ENCODE measurements around the gene CDON. TPM values are rescaled to one million over a fixed set of nuclear protein-coding genes. Genes with fewer than 3 reads are reported as not detected.

The CDON gene
- total RNA-seq, 1 donor from 2014 or later: 4.4 TPM

- no peak for DNase-seq (ENCODE audit: low spot score)
- intact Hi-C loops (cut with DNase I): no loop called here
Observed at GRCh38 chr11:126083829-126084607, 21.4 kb upstream of the CDON start.

GRCh38 chr11:126082251-126083109 lies 19.8 kb upstream of the CDON start:
- intact Hi-C loops (cut with DNase I): no loop called here
- no peak for DNase-seq (ENCODE audit: low spot score)

- no peak for DNase-seq (ENCODE audit: low spot score)
- intact Hi-C loops (cut with DNase I): no loop called here
Observed at GRCh38 chr11:126081915-126082250, 19.2 kb upstream of the CDON start.

GRCh38 chr11:126080161-126080941 lies 17.7 kb upstream of the CDON start:
- intact Hi-C loops (cut with DNase I): no loop called here
- no peak for DNase-seq (ENCODE audit: low spot score)

GRCh38 chr11:126079621-126080124 lies 17.0 kb upstream of the CDON start:
- intact Hi-C loops (cut with DNase I): no loop called here
- DNase-seq (ENCODE audit: low spot score): no peak

- intact Hi-C loops (cut with DNase I): no loop called here
- no peak for DNase-seq (ENCODE audit: low spot score)
Observed at GRCh38 chr11:126076641-126077040, 14.0 kb upstream of the CDON start.

GRCh38 chr11:126072801-126073594 lies 10.3 kb upstream of the CDON start:
- DNase-seq (ENCODE audit: low spot score): no peak
- intact Hi-C loops (cut with DNase I): no loop called here

GRCh38 chr11:126072141-126072741 lies 9.6 kb upstream of the CDON start:
- intact Hi-C loops (cut with DNase I): no loop called here

GRCh38 chr11:126063507-126063852 lies 814 bp upstream of the CDON start:
- DNase-seq (ENCODE audit: low spot score): no peak
- intact Hi-C loops (cut with DNase I): loop anchor here (2.0 to 10.0 kb wide), 4 partner anchors 51 to 201 kb away; partner anchors contain the start of genes FOXRED1 and SRPRA

More at GRCh38 chr11:126072141-126072741, 9.6 kb upstream of the CDON start:
- no peak for DNase-seq (ENCODE audit: low spot score)

- intact Hi-C loops (cut with DNase I): loop anchor here (2.0 to 10.0 kb wide), 4 partner anchors 53 to 203 kb away; partner anchors contain the start of genes FOXRED1 and SRPRA
- no peak for DNase-seq (ENCODE audit: low spot score)
Observed at GRCh38 chr11:126061707-126062678, 673 bp downstream of the CDON start.

GRCh38 chr11:126060757-126061171 lies 1.9 kb downstream of the CDON start:
- no peak for DNase-seq (ENCODE audit: low spot score)
- intact Hi-C loops (cut with DNase I): loop anchor here (5.0 to 10.0 kb wide), 3 partner anchors 118 to 204 kb away; partner anchors contain the start of genes FOXRED1 and SRPRA

GRCh38 chr11:126059238-126059781 lies 3.4 kb downstream of the CDON start:
- intact Hi-C loops (cut with DNase I): no loop called here
- no peak for DNase-seq (ENCODE audit: low spot score)

- DNase-seq (ENCODE audit: low spot score): no peak
- intact Hi-C loops (cut with DNase I): no loop called here
Observed at GRCh38 chr11:126058105-126058874, 4.4 kb downstream of the CDON start.

GRCh38 chr11:126054882-126055281 lies 7.8 kb downstream of the CDON start:
- intact Hi-C loops (cut with DNase I): no loop called here
- DNase-seq (ENCODE audit: low spot score): no peak

GRCh38 chr11:126054408-126054807 lies 8.3 kb downstream of the CDON start:
- intact Hi-C loops (cut with DNase I): no loop called here

More at GRCh38 chr11:126054408-126054807, 8.3 kb downstream of the CDON start:
- DNase-seq (ENCODE audit: low spot score): no peak

All from cardiac septum (tissue), 1 donor.